RWPE2 (cell line): ENCODE results near the gene KL.

Experiments
- ATAC-seq: fragments of 200-7000 bp; cut with Tn5 transposase; 3 replicates; pipeline ENCODE4 v1.9.1; 2021; ENCODE audit warnings: low read depth
- DNase-seq: peaks from one replicate; pipeline ENCODE4 v3.0.0-alpha.2; 2020; ENCODE audit warnings: low spot score
- H3K27ac ChIP-seq: fragments of 450-650 bp; 2 replicates; pipeline ENCODE4 v1.5.1; 2017; ENCODE audit warnings: mild to moderate bottlenecking; ENCODE audit not compliant: poor library complexity, severe bottlenecking
- H3K27me3 ChIP-seq: fragments of 250-450 bp; sonication (Bioruptor Pico); 2 replicates; pipeline ENCODE4 v1.5.1; 2021; ENCODE audit warnings: mild to moderate bottlenecking, moderate library complexity; ENCODE audit not compliant: insufficient read depth, poor library complexity, severe bottlenecking
- H3K36me3 ChIP-seq: fragments of 250-450 bp; sonication (Bioruptor Pico); 2 replicates; pipeline ENCODE4 v1.5.1; 2020; ENCODE audit warnings: low read depth, mild to moderate bottlenecking, moderate library complexity
- H3K4me1 ChIP-seq: fragments of 250-450 bp; sonication (Bioruptor Pico); 2 replicates; pipeline ENCODE4 v1.5.1; 2021; ENCODE audit warnings: mild to moderate bottlenecking, moderate library complexity; ENCODE audit not compliant: insufficient read depth, poor library complexity, severe bottlenecking
- H3K4me3 ChIP-seq: fragments of 250-450 bp; sonication (Bioruptor Pico); 2 replicates; pipeline ENCODE4 v1.5.1; 2021; ENCODE audit warnings: mild to moderate bottlenecking, moderate library complexity; ENCODE audit not compliant: severe bottlenecking
- H3K9me3 ChIP-seq: fragments of 250-450 bp; sonication (Bioruptor Pico); 2 replicates; pipeline ENCODE4 v1.5.1; 2021; ENCODE audit warnings: mild to moderate bottlenecking, moderate library complexity; ENCODE audit not compliant: severe bottlenecking
- TF ChIP-seq, protein P1 (sequence below): fragments of 450-650 bp; IDR thresholded peaks from one replicate; pipeline ENCODE4 v1.5.1; 2017; ENCODE audit warnings: mild to moderate bottlenecking, moderate library complexity; ENCODE audit not compliant: poor library complexity, severe bottlenecking

The KL gene

GRCh38 chr13:32984857-32985626, 31.2 kb upstream of the KL start:
- Histone ChIP-seq H3K27me3 (no peaks in the 10 kb centered on the region), H3K36me3 (no peaks in the 10 kb centered on the region), H3K9me3 (no peaks in the 10 kb centered on the region), H3K4me3 (no peak overlapping the region), H3K27ac (no peak overlapping the region), H3K4me1 (no peaks in the 10 kb centered on the region)
- TF ChIP-seq, protein P1, sequence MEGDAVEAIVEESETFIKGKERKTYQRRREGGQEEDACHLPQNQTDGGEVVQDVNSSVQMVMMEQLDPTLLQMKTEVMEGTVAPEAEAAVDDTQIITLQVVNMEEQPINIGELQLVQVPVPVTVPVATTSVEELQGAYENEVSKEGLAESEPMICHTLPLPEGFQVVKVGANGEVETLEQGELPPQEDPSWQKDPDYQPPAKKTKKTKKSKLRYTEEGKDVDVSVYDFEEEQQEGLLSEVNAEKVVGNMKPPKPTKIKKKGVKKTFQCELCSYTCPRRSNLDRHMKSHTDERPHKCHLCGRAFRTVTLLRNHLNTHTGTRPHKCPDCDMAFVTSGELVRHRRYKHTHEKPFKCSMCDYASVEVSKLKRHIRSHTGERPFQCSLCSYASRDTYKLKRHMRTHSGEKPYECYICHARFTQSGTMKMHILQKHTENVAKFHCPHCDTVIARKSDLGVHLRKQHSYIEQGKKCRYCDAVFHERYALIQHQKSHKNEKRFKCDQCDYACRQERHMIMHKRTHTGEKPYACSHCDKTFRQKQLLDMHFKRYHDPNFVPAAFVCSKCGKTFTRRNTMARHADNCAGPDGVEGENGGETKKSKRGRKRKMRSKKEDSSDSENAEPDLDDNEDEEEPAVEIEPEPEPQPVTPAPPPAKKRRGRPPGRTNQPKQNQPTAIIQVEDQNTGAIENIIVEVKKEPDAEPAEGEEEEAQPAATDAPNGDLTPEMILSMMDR, result no peak
- DNase-seq, result no peak
- peak; percentile 73 for ATAC-seq

DNA sequence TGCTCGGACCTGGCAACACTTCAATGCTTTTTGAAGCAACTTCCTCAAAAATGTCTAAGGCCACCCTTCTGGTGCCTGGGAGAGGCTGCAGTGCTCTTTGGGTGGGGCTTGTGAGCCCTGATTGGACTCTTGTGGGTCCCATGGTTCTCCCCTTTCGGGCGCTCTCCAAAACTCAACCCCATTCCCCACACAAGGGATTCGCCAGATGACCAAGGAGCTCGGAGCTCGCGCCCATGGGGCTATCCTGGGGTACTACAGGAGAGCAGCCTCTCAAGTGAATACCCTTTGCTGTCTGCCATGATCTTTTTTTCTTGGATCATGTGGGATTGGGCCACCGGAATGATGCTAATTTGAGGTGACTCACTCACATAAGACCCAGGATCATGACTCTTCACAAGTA, 29.7 kb upstream of the KL start:
- H3K27ac ChIP-seq, result no peak overlapping the region
- TF ChIP-seq, protein P1, result no peak
- DNase-seq (no peak), ATAC-seq (no peak)
- no peaks in the 10 kb centered on the region for H3K9me3 ChIP-seq
- H3K27me3 ChIP-seq, result no peaks in the 10 kb centered on the region
- no peaks in the 10 kb centered on the region for H3K4me1 ChIP-seq
- no peaks in the 10 kb centered on the region for H3K36me3 ChIP-seq
- no peak overlapping the region for H3K4me3 ChIP-seq

DNA sequence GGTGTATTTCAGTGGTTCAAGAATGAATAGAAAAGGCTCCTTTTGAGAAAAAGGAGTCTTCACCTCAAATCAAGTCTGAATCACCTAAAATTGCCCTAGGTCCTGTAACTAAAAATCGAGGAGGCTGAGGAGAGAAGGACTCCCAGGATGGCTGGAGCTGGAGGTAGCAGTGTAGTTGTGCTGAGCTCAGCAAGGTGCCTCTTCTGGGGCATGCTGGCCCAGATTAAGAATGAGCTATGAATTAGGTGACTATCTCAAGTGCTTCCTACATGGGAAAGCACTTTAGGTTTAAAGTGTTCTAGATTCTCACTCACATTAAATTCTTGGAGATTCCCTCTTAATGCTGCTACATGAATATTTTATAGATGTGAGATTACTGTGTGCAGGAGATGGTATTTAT, 28.8 kb upstream of the KL start:
- Histone ChIP-seq H3K27ac (no peak overlapping the region), H3K36me3 (no peaks in the 10 kb centered on the region), H3K9me3 (no peaks in the 10 kb centered on the region), H3K4me1 (no peaks in the 10 kb centered on the region), H3K4me3 (no peak overlapping the region), H3K27me3 (no peaks in the 10 kb centered on the region)
- DNase-seq (no peak), ATAC-seq (no peak)
- TF ChIP-seq, protein P1, result no peak

DNA sequence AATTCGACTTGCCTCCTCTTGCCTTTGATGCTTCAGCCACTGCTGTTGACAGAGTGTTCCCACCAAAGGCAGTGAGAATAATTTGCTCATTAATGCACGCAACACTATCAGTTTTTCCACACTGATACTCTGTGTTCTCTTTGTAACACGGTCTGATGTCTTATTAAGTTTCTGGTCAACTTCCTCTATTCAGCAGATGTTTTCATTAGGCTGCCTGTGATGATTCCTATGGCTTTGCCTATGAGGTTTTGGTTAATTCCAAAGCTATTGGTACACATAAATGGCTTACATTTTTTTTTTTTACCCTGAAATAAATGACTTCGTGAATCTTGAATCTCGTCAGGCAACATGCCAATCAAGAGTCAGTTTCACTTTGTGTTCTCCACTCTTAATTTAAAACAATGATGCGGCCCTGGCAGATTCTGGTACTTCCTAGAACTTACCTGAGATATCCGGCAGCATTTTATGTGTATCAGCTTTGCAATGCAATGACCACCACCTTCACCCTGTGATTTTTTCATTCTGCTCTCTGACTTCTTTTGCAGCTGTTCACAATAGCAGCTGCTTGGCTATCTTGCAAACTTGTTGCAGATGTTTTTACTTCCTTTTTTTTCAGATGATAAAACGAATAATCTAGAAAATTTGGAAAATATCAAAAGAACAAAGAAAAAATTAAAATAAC, 27.5 kb upstream of the KL start:
- no peaks in the 10 kb centered on the region for H3K9me3 ChIP-seq
- no peak for DNase-seq
- TF ChIP-seq, protein P1, result no peak
- H3K36me3 ChIP-seq, result no peaks in the 10 kb centered on the region
- no peaks in the 10 kb centered on the region for H3K4me1 ChIP-seq
- H3K27ac ChIP-seq, result no peak overlapping the region
- no peak for ATAC-seq
- no peaks in the 10 kb centered on the region for H3K27me3 ChIP-seq
- no peak overlapping the region for H3K4me3 ChIP-seq

GRCh38 chr13:32989290-32989667, 26.9 kb upstream of the KL start:
- DNase-seq (no peak), ATAC-seq (no peak)
- Histone ChIP-seq H3K27ac (no peak overlapping the region), H3K4me1 (no peaks in the 10 kb centered on the region), H3K9me3 (no peaks in the 10 kb centered on the region), H3K36me3 (no peaks in the 10 kb centered on the region), H3K4me3 (no peak overlapping the region), H3K27me3 (no peaks in the 10 kb centered on the region)
- TF ChIP-seq, protein P1, result no peak
